ENCODE measurements around the gene CDK18.

Gene CDK18

DNA sequence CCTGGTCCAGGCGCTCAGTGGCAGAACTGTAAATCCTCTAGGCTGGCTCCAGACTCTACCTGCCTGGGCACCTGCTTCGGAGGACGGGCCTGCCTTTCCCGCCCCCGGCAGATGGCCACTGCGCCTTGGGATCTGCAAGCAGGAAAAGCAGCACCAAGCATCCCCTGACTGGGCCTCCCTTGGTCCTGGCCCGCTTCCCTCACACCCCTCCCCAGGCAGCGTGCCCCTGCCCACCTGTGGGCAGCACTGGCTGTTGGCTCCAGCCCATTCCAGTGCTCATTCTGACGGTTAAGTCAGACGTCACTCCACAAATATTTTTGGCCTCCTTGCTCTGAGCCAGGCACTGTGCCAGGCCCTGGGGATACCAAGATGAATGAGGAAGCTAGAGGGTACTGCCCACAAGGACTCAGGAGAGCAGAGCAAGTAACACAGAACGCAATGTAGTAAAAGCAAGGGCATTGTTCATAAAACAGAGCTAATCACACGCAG, 26.7 kb upstream of the CDK18 start:
- no peaks in the 10 kb centered on the region for H3K36me3 ChIP-seq (ENCODE audit: control insufficient read depth in 2 of 2, insufficient read depth in 1 of 2, low read length in 2 of 2)
- H3K9me3 ChIP-seq (ENCODE audit: control insufficient read depth, insufficient read depth, low read depth, low read length): no peaks in the 10 kb centered on the region
- H3K27ac ChIP-seq (ENCODE audit: extremely low read depth, low read depth, low read length): no peak overlapping the region
- no peaks in the 10 kb centered on the region for H3K4me1 ChIP-seq (ENCODE audit: control insufficient read depth, insufficient read depth, low read length)
- CTCF ChIA-PET: interaction anchor here (0.6 to 6.5 kb wide), 4 partner anchors 9 to 129 kb away, joined by 3 to 49 read pairs (median 14); no protein-coding TSS in a partner anchor
- POLR2A ChIA-PET: no interaction called here
- H3K4me3 ChIP-seq (ENCODE audit: low read depth, low read length): no peak overlapping the region
- TF ChIP-seq, protein P1, sequence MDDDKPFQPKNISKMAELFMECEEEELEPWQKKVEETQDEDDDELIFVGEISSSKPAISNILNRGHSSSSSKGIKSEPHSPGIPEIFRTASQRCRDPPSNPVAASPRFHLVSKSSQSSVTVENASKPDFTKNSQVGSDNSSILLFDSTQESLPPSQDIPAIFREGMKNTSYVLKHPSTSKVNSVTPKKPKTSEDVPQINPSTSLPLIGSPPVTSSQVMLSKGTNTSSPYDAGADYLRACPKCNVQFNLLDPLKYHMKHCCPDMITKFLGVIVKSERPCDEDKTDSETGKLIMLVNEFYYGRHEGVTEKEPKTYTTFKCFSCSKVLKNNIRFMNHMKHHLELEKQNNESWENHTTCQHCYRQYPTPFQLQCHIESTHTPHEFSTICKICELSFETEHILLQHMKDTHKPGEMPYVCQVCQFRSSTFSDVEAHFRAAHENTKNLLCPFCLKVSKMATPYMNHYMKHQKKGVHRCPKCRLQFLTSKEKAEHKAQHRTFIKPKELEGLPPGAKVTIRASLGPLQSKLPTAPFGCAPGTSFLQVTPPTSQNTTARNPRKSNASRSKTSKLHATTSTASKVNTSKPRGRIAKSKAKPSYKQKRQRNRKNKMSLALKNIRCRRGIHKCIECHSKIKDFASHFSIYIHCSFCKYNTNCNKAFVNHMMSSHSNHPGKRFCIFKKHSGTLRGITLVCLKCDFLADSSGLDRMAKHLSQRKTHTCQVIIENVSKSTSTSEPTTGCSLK (tag by site-specific recombination; IDR thresholded peaks at IDR 0.05): no peak
- TF ChIP-seq SCRT1 (tag by site-specific recombination; IDR thresholded peaks at IDR 0.05; ENCODE audit: borderline replicate concordance) (peak; percentile 63; the same call in 1 of the 2 replicates), GLIS1 (tag by site-specific recombination; IDR thresholded peaks at IDR 0.05) (peak; percentile 83), FEZF1 (tag by site-specific recombination; IDR thresholded peaks at IDR 0.05) (peak; percentile 40), KLF16 (tag by site-specific recombination; IDR thresholded peaks at IDR 0.05) (no peak), ZEB2 (tag by site-specific recombination; IDR thresholded peaks at IDR 0.05) (no peak), OSR2 (tag by site-specific recombination; IDR thresholded peaks at IDR 0.05) (no peak), ZNF791 (tag by site-specific recombination; IDR thresholded peaks at IDR 0.05) (no peak), ZNF239 (tag by site-specific recombination; IDR thresholded peaks at IDR 0.05) (no peak), ZFHX2 (tag by site-specific recombination; conservative IDR thresholded peaks at IDR 0.05) (0 out of 2 replicates have a peak, but pooled peaks have one; percentile 15), ZBTB17 (tag by site-specific recombination; IDR thresholded peaks at IDR 0.05) (0 out of 2 replicates have a peak, but pooled peaks have one; percentile 33), ZFP37 (tag by site-specific recombination; IDR thresholded peaks at IDR 0.05) (no peak), ZNF37A (tag by site-specific recombination; IDR thresholded peaks at IDR 0.05) (no peak)
- TF ChIP-seq, protein P2, sequence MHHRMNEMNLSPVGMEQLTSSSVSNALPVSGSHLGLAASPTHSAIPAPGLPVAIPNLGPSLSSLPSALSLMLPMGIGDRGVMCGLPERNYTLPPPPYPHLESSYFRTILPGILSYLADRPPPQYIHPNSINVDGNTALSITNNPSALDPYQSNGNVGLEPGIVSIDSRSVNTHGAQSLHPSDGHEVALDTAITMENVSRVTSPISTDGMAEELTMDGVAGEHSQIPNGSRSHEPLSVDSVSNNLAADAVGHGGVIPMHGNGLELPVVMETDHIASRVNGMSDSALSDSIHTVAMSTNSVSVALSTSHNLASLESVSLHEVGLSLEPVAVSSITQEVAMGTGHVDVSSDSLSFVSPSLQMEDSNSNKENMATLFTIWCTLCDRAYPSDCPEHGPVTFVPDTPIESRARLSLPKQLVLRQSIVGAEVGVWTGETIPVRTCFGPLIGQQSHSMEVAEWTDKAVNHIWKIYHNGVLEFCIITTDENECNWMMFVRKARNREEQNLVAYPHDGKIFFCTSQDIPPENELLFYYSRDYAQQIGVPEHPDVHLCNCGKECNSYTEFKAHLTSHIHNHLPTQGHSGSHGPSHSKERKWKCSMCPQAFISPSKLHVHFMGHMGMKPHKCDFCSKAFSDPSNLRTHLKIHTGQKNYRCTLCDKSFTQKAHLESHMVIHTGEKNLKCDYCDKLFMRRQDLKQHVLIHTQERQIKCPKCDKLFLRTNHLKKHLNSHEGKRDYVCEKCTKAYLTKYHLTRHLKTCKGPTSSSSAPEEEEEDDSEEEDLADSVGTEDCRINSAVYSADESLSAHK (tag by site-specific recombination; IDR thresholded peaks at IDR 0.05): no peak
- TF ChIP-seq, protein P3, sequence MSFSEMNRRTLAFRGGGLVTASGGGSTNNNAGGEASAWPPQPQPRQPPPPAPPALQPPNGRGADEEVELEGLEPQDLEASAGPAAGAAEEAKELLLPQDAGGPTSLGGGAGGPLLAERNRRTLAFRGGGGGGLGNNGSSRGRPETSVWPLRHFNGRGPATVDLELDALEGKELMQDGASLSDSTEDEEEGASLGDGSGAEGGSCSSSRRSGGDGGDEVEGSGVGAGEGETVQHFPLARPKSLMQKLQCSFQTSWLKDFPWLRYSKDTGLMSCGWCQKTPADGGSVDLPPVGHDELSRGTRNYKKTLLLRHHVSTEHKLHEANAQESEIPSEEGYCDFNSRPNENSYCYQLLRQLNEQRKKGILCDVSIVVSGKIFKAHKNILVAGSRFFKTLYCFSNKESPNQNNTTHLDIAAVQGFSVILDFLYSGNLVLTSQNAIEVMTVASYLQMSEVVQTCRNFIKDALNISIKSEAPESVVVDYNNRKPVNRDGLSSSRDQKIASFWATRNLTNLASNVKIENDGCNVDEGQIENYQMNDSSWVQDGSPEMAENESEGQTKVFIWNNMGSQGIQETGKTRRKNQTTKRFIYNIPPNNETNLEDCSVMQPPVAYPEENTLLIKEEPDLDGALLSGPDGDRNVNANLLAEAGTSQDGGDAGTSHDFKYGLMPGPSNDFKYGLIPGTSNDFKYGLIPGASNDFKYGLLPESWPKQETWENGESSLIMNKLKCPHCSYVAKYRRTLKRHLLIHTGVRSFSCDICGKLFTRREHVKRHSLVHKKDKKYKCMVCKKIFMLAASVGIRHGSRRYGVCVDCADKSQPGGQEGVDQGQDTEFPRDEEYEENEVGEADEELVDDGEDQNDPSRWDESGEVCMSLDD (tag by site-specific recombination; IDR thresholded peaks at IDR 0.05): no peak
- TF ChIP-seq, protein P4, sequence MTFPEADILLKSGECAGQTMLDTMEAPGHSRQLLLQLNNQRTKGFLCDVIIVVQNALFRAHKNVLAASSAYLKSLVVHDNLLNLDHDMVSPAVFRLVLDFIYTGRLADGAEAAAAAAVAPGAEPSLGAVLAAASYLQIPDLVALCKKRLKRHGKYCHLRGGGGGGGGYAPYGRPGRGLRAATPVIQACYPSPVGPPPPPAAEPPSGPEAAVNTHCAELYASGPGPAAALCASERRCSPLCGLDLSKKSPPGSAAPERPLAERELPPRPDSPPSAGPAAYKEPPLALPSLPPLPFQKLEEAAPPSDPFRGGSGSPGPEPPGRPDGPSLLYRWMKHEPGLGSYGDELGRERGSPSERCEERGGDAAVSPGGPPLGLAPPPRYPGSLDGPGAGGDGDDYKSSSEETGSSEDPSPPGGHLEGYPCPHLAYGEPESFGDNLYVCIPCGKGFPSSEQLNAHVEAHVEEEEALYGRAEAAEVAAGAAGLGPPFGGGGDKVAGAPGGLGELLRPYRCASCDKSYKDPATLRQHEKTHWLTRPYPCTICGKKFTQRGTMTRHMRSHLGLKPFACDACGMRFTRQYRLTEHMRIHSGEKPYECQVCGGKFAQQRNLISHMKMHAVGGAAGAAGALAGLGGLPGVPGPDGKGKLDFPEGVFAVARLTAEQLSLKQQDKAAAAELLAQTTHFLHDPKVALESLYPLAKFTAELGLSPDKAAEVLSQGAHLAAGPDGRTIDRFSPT (tag by site-specific recombination; IDR thresholded peaks at IDR 0.05): 0 out of 2 replicates have a peak, but pooled peaks have one; percentile 16
- TF ChIP-seq, protein P5, sequence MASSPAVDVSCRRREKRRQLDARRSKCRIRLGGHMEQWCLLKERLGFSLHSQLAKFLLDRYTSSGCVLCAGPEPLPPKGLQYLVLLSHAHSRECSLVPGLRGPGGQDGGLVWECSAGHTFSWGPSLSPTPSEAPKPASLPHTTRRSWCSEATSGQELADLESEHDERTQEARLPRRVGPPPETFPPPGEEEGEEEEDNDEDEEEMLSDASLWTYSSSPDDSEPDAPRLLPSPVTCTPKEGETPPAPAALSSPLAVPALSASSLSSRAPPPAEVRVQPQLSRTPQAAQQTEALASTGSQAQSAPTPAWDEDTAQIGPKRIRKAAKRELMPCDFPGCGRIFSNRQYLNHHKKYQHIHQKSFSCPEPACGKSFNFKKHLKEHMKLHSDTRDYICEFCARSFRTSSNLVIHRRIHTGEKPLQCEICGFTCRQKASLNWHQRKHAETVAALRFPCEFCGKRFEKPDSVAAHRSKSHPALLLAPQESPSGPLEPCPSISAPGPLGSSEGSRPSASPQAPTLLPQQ (tag by site-specific recombination; IDR thresholded peaks at IDR 0.05): peak; percentile 55; the same call in 1 of the 2 replicates
- TF ChIP-seq, protein P6, sequence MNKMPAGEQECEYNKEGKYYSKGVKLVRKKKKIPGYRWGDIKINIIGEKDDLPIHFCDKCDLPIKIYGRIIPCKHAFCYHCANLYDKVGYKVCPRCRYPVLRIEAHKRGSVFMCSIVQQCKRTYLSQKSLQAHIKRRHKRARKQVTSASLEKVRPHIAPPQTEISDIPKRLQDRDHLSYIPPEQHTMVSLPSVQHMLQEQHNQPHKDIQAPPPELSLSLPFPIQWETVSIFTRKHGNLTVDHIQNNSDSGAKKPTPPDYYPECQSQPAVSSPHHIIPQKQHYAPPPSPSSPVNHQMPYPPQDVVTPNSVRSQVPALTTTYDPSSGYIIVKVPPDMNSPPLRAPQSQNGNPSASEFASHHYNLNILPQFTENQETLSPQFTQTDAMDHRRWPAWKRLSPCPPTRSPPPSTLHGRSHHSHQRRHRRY (tag by site-specific recombination; IDR thresholded peaks at IDR 0.05): no peak
- TF ChIP-seq, protein P7, sequence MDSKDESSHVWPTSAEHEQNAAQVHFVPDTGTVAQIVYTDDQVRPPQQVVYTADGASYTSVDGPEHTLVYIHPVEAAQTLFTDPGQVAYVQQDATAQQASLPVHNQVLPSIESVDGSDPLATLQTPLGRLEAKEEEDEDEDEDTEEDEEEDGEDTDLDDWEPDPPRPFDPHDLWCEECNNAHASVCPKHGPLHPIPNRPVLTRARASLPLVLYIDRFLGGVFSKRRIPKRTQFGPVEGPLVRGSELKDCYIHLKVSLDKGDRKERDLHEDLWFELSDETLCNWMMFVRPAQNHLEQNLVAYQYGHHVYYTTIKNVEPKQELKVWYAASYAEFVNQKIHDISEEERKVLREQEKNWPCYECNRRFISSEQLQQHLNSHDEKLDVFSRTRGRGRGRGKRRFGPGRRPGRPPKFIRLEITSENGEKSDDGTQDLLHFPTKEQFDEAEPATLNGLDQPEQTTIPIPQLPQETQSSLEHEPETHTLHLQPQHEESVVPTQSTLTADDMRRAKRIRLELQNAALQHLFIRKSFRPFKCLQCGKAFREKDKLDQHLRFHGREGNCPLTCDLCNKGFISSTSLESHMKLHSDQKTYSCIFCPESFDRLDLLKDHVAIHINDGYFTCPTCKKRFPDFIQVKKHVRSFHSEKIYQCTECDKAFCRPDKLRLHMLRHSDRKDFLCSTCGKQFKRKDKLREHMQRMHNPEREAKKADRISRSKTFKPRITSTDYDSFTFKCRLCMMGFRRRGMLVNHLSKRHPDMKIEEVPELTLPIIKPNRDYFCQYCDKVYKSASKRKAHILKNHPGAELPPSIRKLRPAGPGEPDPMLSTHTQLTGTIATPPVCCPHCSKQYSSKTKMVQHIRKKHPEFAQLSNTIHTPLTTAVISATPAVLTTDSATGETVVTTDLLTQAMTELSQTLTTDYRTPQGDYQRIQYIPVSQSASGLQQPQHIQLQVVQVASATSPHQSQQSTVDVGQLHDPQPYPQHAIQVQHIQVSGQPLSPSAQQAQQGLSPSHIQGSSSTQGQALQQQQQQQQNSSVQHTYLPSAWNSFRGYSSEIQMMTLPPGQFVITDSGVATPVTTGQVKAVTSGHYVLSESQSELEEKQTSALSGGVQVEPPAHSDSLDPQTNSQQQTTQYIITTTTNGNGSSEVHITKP (tag by site-specific recombination; IDR thresholded peaks at IDR 0.05): peak; percentile 44
- TF ChIP-seq, protein P8, sequence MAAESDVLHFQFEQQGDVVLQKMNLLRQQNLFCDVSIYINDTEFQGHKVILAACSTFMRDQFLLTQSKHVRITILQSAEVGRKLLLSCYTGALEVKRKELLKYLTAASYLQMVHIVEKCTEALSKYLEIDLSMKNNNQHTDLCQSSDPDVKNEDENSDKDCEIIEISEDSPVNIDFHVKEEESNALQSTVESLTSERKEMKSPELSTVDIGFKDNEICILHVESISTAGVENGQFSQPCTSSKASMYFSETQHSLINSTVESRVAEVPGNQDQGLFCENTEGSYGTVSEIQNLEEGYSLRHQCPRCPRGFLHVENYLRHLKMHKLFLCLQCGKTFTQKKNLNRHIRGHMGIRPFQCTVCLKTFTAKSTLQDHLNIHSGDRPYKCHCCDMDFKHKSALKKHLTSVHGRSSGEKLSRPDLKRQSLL (tag by site-specific recombination; IDR thresholded peaks at IDR 0.05): no peak

Data from HEK293 (cell line).